HG03039 (cell line): ENCODE measurements around the gene SLC7A10.

Source experiments
- ATAC-seq: cut with Tn5 transposase; IDR thresholded peaks from one replicate; pipeline ENCODE4 v1.9.1; 2021; ENCODE audit warnings: mild to moderate bottlenecking, moderate library complexity; ENCODE audit not compliant: unreplicated experiment

Gene SLC7A10

DNA sequence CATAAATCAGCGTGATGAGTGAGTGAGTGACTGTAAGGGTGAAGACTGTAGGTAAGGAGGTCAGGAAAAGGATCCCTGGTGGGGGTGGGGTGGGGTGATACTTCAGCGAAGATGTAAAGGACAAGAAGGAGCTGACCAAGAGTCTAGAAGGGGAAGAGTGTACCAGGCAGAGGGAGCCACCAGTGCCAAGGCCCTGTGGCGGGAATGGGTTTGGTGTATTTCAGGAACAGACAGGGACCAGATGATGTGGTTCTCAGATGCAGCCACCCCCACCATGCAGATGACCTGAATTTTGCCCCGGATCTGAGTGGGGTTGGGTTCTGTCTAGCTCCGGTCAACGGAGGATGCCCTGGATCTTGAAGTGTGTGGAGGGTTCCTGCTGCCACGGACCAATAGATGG, 30.1 kb upstream of the SLC7A10 start:
- no peak for ATAC-seq

DNA sequence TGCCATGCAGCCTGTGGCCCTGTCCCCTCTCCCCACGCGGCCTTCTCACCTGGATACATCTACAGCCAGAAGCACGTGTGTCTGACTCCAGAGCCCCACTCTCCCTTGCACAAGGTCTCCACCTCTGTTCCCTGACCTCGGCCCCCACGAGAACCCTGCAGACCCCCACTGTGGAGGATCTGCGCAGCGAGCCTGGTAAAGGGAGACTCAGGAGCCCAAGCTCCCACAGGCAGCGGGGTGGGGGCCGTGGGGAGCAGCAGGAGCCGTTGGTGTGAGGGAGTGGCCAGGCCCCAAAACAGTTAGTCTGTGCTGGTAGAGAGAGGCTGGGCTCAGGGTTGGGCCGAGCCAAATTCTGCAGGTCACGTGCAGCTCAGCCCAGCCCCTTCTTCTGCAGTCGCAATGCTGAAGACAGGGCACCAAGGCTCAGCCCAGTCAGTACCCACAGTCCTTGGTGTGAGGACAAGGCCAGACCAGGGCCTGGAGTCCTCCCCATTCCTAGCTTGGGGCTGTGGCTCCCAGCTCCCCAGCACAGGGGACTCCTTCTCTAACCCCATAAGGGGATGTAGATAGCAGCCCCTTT, 28.7 kb upstream of the SLC7A10 start:
- ATAC-seq, result no peak

DNA sequence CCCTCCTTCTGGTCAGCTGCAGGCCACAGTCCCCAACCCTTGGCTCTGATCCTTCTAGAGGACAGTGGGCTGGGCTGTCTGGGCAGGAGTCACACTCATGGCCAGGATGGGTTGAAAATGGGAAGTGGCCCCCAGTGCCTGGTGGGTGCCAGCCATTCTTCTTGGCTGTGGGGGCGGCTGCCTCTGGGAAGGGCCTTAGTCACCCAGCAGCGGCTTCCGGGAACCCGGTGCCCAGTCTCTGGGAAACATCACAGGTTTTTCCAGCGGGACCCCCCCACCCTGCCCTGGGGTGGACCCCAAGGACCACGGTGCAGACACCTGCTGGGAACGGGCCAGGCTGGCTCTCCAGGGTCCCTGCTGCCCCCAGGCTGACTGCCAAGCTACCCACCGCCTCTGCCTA, 27.3 kb upstream of the SLC7A10 start:
- ATAC-seq, result no peak

DNA sequence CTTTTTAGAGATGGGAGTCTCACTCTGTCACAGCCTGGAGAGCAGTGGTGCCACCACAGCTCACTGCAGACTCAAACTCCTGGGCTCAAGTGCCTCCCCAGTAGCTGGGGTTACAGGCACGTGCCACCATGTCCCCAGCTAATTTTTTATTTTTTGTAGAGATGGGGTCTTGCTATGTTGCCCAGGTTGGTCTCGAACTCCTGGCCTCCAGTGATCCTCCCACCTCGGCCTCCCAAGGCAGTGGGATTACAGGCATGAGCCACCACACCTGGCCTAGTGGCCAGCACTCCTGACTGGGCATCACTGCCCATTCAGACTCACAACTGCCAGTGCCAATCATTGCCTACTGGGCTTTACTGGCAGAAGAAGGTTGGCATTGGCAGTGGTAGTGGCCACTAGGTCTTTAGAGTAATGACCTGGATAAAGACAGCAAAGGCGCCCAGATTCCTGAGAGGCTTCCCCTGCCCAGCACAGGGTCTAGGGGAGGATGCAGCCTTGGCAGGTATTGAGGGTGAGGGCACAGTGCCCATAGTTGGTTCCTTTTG, 26.8 kb upstream of the SLC7A10 start:
- no peak for ATAC-seq

DNA sequence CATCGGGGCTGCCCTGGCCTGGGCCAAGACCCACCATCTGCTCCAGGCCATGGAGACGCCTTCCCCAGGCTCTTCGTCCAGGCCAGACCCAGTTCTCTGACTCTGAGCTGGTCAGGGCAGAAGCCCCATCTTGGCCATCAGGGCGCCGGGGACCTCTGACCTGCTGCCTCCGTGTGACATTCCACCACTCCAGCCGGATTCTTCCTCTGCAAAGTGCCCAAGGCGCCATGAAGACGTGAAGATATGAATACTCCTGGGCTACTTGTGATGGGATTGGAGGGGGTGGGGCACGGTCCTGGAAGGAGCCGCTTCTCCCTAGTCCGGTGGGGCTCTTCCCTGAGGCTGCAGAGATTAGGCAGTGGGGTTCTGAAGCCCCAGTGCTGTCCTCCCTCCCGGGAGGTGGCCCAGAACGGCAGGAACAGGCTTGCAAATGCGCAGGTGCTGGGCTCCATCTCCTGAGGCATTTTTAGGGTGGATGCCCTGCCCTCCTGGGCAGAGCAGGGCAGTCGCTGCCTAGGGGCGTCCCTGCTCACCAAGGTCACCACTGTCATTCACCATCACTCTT, 26.0 kb upstream of the SLC7A10 start:
- ATAC-seq, result no peak

DNA sequence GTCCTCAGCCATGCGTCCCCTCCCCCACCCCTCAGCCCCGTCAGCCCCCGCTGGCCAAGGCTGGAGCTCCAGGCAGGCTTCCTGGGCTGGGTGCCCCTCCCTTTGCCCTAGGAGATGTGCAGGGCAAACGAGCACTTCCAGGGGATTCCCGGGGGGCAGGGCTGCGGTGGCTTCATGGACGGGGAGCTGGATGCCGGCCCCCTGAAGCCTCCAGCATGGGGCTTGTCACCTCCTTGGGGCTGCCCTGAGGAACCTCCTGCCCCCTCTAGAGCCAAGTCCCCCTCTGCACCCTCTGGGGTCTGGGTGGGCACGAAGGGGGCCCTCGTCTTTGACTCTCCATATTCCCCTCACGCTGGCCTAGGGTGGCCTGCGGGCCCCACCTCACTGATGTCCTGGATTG, 25.4 kb upstream of the SLC7A10 start:
- ATAC-seq, result no peak

DNA sequence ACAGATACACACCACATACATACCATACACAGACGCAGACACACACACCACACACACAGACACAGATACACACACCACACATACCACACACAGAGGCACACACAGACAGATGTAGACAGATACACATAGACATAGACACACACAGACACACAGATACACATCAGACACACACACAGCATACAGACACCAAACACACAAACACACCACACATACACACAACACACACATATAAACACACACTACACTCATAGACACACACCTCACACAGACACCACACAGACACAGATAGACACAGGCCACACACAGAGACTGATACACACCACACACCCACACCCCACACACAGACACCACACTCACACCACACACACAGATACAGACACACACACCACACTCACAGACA, 24.9 kb upstream of the SLC7A10 start:
- ATAC-seq, result no peak

DNA sequence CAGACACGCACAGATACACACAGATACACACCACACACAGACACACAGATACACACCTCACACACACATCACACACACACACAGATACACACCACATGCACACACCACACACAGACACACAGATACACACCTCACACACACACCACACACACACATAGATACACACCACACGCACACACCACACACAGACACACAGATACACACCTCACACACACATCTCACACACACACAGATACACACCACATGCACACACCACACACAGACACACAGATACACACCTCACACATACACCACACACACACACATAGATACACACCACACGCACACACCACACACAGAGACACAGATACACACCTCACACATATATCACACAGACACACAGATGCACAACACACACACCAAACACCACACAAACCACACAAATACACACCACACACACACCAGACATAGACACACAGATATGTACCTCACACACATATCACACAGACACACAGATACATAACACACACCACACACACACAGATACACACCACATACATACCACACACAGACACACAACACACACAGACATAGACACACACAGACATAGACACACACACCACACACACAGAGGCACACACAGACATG, 24.2 kb upstream of the SLC7A10 start:
- ATAC-seq, result no peak

DNA sequence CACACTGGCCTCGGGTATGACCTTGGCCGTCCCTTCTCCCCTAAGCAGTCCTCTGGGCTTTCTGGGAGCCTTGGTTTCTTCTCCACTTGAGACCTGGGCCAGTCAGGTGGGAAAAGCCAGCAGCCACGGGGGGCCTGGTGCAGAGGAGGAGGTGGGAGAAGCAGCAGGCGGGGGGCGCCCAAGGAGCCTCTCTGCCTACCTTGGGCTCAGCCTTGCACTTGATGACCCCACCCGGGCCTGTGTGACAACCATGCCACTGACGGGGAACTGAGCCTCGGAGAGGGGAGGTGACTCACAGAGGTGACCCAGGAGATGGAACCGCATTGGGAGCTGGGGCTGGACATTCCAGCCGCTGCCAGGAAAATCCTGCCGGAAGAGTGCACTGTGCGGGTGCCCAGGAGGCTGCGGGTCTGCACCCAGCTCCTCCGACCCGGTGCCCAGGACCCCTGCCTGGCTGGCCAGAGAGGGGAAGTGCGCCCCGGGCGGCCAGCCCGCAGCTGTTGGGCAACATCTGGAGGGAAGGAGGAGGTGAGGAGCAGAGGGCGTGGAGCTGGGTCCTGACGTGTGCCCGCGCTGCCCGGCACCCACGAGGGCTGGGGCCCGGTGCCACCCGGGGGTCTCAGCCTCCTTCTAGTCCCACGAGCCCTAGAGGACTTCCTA, 23.4 kb upstream of the SLC7A10 start:
- no peak for ATAC-seq

DNA sequence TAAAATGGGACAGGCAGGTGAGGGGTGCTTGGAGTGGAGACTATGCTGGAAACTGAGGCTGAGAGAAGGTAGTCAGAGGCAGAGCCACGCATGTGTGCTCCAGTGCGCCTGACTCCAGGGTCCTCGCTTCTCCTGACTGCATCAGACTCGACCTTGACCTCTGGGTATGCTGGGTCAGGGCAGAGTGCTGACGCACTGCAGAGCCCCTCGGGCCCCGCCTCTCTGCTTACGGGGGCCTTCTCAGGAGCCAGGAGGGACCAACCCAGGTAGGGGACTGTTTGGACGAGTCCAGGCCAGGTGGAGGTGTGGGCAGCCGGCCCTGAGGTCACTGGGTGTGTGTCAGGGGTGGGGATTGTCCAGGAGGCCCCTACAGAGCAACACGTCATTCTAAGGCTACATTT, 22.9 kb upstream of the SLC7A10 start:
- ATAC-seq, result no peak

DNA sequence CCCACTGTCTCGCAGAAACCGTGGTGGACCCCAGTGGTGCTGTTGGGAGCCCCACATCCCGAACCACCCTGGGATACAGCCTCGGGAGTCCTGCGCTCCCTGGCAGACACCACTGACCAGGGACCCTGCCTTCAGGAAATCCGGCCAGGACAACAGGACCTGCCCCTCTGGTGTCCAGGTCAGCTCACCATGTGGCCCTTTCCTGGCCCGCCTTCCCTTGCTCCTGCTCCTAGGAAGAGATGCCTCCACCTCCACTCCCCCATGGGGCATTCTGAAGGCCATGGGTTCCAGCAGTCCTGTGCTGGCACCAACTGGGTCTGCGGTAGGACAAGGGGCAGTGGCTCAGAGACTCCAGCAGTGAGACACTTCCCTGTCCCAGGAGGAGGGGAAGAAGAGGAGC, 22.5 kb upstream of the SLC7A10 start:
- no peak for ATAC-seq

DNA sequence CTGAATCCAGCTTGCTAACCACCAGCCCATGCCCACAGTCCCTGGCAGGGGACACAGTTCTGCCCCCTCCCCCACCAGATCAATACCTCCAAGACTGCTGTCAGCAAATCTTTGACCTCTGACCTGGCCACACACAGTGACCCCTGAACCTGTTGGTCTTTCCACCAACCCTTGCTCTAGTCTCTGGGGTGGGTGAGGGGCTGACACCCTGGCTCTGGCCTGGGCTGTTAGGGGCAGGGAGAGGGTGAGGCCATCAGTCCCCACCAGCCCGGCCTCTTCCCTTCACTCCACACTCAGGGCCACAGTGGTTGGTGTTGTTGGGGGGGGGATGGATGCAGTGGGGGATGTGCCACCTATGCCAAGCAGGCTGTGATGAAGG, 21.8 kb upstream of the SLC7A10 start:
- ATAC-seq, result no peak

DNA sequence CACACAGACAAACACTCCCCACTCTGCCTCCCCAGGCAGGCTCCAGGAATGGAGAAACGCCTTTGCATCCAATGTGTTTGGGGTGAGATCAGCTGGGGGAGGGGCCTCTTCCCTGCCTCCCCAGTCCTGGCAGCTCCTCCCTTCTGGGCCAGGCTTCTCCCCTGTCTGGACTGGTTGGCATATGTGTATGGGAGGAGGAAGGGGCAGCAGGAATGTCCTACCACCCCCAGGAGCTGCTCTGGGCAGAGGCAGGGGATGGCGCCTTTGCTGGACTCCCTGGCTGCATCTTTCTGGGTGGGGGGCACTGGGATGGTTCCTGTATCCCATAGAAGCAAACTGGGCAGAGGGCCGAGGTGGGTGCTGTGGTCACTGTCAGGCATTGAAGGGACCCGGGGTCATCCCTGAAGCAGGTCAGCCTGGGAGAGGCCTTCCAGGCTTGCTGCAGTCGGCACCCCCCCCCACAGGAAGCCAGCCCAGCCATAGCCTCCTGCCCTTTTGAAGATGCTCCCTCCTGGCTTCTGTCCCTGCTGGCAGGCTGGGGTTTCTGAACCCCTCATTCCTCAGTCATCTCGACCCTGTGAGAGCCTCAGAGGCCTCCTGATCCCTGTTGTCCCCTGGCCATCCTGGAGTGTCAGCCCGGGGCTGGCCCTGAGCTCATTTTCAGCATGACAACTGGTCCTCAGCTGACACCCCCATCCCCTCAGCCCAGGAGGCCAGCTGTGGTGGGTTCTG, 21.2 kb upstream of the SLC7A10 start:
- ATAC-seq, result no peak

DNA sequence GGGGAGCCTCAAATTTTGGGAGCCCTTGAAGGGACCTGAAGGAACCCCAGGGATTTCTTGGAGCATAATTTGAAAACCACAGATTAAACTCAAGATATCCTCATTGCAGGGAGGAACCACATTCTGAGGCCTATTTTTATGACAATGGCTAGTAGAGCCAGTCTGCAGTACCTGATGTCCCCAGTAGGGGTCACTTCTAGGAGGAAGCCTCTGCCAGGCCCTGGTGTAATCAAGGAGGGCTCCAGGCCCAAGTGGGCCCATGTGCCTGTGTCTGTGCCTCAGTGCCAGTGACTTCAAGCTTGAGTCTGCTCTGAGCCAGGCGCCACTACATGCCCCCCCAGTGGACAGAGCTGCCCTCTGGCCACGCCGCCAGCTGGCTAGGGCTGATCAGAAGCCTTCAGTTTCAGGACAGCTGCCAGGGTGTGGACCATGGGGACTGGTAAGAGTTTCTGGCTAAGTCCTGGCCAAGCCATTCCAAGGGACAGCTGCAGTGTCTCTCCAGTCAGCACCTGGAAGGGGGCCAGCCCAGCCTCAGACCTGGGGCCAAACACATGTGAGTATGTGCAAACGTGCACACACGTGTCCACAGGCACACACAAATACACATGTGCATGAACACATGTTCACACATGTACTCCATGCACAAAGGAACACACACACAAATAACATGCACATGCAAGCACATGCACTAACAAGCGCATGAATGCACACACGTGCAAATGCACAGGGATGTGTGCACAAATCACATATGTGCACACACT, 20.5 kb upstream of the SLC7A10 start:
- ATAC-seq, result no peak

DNA sequence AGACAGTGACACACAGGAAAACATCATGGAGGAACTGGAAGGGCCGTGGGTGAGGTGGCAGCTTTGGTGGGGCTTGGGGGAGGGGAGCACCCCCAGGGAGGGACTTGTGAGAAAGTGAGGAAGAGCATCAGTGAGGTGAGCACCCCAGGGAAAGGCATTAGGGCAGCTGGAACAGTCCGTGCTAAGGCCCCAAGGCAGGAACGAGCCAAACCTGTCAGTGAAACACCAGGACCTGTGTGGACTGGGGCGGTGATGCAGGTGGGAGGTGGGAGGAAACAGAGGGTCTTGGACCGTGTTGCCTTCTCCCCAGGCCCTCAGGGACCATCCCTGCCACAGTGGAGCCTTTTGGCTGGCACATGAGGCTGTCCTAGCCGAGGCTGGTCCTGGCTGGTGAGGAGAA, 17.3 kb upstream of the SLC7A10 start:
- ATAC-seq, result no peak

DNA sequence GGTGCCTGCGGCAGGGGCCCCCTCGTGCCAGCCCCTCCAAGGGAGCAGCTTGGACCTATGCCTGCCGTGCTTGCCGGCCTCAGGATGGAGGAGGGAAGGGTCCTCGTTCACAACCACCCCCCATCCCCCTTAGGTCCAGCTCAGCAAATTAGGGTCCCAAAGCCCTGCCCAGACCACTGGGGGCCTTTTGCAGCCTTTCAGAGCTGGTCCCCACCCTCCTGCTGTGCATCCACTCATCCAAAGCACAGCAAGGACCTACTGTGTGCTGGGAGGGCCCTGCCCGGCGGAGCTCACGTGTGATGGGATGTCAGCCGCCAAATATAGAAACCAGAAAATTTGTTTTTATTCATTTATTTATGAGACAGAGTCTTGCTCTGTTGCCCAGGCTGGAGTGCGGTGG, 16.5 kb upstream of the SLC7A10 start:
- ATAC-seq, result no peak

DNA sequence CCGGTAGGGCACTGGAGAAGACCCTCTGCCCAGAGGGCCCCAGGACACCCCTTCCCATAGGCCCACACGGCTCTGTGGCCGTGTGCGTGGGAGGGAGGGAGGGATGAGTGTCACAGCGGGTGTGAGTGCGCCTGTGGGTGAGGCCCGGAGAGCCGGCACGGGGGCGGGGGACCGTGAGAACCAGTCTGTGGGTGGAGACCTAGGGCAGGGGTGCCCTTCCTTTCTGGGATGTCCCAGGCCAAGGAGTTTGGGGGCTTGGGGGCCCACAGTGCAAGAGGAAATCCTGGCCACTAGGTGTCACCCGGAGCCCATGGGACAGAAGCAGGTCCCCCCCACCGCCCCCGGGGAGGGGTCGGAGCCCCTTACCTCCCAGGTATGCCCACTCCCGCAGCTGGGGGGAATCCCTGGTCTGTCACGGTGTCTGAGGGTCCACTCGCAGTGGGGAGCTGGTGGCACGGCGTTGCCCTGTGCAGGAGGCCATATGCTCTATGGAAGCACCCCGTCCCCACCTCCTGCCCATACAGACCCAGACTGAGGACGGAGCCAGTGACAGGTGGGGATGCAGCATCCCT, 16.0 kb upstream of the SLC7A10 start:
- no peak for ATAC-seq

DNA sequence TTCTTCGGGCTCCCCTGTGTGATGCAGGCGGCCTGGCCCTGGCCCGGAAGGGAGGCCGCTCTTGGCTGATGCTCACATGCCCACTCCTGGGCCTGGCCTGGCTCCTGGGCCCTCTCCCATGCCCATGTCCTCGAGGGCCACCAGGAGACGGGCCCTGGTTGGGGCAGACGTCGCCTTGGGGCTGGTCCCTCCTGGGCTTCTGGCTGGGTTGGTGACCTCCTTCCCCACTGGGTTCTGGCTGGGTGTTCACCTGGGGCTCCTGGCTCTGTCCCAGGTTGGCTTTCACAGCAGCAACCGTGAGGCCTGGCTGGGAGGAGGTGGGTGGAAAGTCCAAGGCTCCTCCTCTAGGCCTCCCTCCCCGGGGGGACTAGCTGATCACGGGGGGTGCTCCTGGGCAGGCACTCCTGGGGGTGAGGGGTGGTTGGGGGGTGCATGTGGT, 15.5 kb upstream of the SLC7A10 start:
- ATAC-seq, result no peak

DNA sequence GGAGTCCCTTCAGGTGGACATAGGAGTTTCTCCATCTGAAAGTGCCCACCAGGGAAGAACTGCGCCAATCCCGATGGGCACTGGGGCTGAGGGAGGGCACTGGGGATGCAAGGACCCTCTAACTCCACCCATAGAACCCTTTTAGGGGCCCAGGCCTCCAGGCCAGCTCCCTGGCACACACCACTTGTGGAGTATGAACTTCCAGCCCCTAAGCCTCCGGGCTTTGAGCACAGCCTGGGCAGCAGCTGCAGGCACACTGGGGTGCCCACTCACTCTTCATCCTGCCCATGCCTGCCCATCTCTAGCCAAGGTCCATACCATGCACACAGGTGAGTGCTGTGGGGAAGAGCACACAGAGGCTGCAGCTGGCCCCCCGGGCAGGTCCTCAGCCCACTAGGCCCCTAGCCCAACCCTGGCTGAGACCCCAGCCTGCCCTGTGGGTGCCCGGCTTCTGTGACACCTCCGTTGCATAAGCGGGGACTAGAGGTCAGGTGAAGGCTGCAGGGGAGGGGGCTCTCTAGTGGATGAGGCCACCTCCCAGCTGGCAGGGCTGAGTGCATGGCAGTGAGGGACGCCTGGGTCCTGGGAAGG, 14.6 kb upstream of the SLC7A10 start:
- ATAC-seq, result no peak
